NCI-H2029 treated with DMSO at 0.1 percent for 48 hours (cell line): ENCODE results near the gene FSTL5.

Experiments used
- DNase-seq: peaks from one replicate; lab custom pipeline; 2025; lab: John Stamatoyannopoulos, UW

FSTL5 gene

DNA sequence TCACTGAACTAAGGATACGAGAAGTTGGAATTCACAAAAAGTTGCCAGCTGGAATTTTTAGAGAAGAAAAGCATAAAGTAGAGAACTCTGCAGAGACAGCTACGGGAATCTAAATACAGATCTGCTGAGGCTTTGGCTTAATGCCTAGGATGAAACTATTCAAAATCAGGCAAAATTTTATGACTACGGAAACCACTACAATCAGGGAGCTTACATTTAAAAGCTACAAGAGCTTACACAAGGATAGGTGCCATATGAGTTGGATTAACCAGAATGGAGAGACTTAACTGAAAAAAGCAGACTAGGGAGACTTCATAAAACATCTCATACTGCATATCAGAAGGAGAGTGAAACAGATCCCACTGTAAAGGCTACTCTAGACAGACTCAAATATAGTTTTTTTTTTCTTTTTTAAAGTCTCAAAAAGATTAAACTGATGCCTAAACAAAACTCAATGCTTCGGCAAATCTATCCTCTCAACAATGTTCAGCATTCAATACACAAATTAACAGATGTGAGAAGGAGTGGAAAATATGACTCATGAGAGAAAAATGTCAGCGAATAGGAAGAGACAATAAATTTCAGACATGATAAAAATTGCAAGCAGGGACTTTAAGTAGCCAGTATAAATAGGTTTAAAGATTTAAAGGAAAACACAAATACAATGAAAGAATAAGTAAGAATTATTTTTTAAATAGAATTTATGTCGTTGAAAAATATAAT is 586.1 kb downstream of the FSTL5 start:
- no peak for DNase-seq

- no peak for DNase-seq
These were observed 590.0 kb downstream of the FSTL5 start for GRCh38 chr4:161573836-161574235.

DNA sequence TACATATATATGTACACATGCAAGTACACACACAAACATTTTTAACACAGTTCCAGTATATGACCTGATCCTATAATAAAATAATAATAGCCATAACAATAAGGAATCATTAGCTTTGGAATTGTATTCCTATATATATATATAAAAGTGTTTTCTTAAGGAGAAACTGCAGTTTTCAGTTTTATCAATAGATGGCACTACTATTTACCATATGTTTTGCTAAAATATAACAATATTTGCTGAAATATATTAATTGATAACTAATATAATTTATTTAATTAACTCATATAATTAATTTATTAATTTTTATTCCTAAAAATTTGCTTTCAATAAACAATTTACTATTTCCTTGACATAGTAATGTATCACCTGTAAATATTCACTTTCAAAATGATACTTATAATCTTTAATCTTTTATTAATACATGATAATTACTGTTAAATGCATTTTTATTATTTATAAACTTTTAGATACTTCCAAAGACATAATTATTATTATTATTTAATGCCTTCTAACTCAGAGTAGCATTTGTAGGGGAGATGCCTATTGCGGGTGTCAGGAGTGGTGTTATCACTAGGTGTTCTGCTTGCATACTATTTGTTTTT is 599.5 kb downstream of the FSTL5 start:
- DNase-seq: no peak

GRCh38 chr4:161555689-161556660 is 607.8 kb downstream of the FSTL5 start:
- DNase-seq: no peak

- no peak for DNase-seq
These were observed 609.3 kb downstream of the FSTL5 start for GRCh38 chr4:161554372-161554990.

GRCh38 chr4:161546902-161547301 is 616.9 kb downstream of the FSTL5 start:
- DNase-seq: no peak

DNA sequence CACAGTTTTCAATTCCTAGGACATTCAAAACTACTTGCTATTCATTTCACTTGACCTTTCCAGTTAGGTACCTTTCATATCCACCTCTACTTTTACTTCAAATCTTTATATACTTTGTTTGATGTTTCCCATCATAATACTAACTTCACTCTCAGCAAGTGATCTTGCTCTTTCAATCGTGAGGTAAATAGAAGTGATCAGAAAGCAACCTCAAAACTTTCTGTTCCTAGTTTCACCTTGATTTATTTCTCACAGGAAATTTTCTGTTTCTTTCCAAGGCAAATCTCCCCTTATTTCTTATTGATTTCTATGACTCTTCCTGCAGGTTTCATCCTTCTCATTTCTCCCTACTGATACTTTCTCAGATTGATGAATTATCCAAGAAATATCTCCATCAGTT is 623.5 kb downstream of the FSTL5 start:
- no peak for DNase-seq

DNA sequence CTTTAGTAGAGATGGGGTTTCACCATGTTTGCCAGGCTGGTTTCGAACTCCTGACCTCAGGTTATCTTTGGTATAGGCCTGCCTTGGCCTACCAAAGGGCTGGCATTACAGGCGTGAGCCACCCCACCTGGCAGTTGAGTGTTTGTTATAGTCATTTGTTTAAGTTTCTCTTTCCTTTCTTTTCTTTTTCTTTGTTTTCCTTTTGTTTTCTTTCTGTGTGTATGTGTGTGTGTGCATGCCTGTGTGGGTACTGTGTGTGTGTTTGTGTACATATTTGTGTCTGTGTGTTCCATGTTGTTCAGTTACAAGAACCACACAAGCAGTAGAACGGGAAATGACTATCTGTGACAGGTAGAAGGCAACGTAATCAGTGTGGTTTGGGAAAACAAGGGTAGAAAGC is 624.9 kb downstream of the FSTL5 start:
- DNase-seq: no peak

DNA sequence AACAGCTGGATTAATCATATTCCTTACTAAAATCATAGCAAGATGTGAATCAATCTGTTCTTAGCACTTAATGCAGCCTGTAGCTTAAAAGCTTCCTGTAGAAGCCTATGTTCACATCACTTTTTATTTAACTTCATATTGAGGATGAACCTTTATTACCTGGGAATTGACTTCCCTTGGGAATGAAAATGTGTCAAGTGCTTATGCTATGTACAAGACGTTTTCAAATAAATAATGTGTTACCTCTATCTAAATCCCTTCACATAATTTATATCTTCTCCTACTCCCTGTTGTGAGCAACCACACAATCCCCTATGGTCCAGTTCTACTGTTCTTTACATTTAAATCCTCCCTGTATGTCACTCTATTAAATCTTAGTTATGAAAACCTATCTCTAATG is 633.1 kb downstream of the FSTL5 start:
- no peak for DNase-seq

- no peak for DNase-seq
These were observed 638.7 kb downstream of the FSTL5 start for GRCh38 chr4:161525121-161525520.

DNA sequence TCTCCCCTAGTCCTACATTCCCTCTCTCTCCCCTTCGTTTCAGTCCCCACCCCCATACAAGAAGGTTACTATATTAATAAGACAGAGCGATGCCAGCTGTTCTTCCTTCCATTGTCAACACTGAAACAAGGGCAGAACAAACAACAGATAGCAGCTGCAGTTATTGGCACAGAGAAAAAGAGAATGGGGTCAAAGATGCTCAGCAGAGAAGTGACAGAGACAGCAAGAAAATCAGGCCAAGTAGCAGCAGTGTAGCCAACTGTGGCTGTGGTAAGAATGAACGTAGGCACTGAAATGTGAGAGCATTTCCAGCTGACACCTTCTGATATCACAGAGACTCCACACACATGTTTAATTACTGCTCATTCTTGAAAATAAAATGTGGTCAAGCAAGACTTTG is 641.8 kb downstream of the FSTL5 start:
- peak; percentile 48 for DNase-seq

GRCh38 chr4:161519611-161520010 is 644.2 kb downstream of the FSTL5 start:
- no peak for DNase-seq

DNA sequence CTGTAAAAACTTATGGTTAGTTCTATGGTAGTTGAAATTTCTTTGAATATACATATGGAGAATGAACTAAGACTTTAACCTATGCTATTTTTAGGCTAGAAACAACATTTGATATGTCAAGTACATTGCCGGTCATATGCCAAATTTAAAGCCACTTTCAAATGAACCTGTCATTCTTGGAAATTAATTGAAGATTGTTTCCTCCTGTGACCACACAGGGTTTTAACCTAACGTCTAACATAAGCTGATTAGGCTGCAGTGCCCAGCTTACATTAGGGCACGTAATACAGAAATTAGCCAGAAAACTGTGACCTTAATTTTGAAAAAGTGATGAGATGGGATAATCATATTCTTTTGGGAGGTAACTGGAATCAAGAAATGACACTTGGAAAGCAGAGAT is 645.9 kb downstream of the FSTL5 start:
- no peak for DNase-seq

GRCh38 chr4:161505141-161505540 is 658.7 kb downstream of the FSTL5 start:
- DNase-seq: no peak

DNA sequence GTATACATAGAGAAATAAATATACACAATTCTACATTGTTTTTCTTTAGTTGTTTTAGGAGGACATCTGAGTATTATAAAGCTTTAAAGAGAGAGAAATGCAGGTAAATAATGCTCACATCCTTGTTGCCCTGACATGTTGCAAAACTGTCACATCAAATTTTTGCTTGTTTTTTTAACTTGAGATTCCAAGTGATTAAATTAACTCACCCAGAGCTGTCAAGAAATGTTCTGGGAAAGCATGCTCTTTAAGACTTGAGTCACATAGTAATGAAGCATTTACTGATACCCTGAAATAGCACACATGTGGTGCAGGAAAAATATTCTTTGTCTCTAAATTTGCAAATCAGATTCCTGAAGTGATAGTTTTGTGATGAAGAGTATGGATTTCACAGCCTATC is 665.6 kb downstream of the FSTL5 start:
- no peak for DNase-seq

DNA sequence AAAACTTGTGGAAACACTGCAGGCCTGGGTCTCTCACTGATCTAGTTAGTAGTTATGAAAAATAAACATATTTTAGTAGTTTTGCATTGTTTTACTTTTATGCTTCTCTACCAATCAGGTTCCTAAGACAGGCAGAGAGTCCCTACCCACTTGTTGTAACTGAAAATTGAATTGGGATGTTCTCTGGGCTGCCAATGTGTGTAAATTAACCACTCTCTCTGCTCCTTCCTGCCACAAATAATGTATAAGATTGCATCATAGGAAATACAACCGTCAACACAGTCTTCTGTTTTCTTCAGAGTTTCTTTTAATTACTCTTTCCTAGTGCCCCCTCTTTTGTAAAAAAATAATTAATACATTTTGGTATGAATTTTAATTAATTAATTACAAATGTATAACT is 677.3 kb downstream of the FSTL5 start:
- DNase-seq: no peak

- no peak for DNase-seq
These were observed 697.5 kb downstream of the FSTL5 start for GRCh38 chr4:161466316-161466715.

DNA sequence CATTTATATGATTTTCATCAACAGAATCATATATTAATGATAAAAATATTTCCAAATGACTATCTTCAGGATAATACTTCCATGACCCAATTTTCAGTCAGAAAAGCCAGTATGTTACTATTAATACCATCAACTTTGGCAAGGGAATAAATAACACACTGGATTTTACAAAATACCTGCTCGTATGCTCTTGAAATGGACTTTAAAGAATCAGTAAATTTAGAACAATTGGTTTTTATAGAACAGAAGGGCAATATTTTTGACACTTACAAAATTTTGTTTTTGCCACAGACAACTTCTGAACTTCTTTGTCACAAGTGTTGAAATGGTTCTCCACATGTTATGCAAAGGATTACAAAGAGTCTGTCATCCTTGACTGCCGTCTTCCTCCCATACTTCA is 700.4 kb downstream of the FSTL5 start:
- DNase-seq: no peak

DNA sequence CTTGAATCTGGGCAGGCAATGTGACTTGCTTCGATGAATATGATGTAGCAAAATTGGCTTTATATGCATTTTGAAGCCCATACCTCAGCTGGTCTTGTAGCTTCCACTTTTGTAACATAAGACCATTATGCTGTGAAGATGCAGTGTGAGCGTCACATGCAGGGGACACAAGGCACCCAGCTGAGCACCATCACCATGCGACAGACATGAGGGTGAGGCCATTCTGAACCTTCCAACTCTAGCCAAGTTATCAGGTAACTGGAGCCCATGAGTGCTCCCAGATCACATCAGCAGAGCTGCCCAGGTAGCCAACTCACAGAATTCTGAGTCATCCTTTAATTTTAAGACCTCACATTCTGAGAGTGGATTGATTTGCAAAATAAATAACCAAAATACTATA is 705.9 kb downstream of the FSTL5 start:
- DNase-seq: no peak

- DNase-seq: no peak
These were observed 706.5 kb downstream of the FSTL5 start for GRCh38 chr4:161457311-161457710.

GRCh38 chr4:161454860-161455259 is 708.9 kb downstream of the FSTL5 start:
- no peak for DNase-seq

- no peak for DNase-seq
These were observed 715.1 kb downstream of the FSTL5 start for GRCh38 chr4:161448550-161449180.
